Bronchial epithelial cell (primary cell): Measurements from ENCODE around the gene GBE1. TPM values are rescaled to one million over a fixed set of nuclear protein-coding genes. Genes with fewer than 3 reads are reported as not detected.

Experiments used
- DNase-seq: peaks from one replicate; pipeline ENCODE4 v3.0.0-alpha.2; 2010; ENCODE audit warnings: low read depth
- FAIRE-seq: peaks from 2 replicates; lab custom pipeline; 2011; peaks lifted over from hg19 to GRCh38; lab: Jason Lieb, UNC
- H3K27me3 ChIP-seq: 2 replicates; pipeline ENCODE4 v1.5.1; 2011; ENCODE audit warnings: low read length; ENCODE audit not compliant: control insufficient read depth, insufficient read depth
- H3K36me3 ChIP-seq: 2 replicates; pipeline ENCODE4 v1.5.1; 2011; ENCODE audit warnings: low read length; ENCODE audit not compliant: control insufficient read depth, insufficient read depth
- H3K4me3 ChIP-seq: 2 replicates; pipeline ENCODE4 v1.5.1; 2011; ENCODE audit warnings: mild to moderate bottlenecking, low read depth, low read length, control low read depth
- total RNA-seq: library from RNA; depleted of rRNA; stranded (reverse); fragments of >200 nt; gene quantifications from 2 replicates; pipeline ENCODE4 v1.2.1, GENCODE V29; 2014
- TF ChIP-seq, protein P1 (sequence below): IDR thresholded peaks from 2 replicates; pipeline ENCODE4 v1.5.1; 2011; ENCODE audit warnings: mild to moderate bottlenecking, moderate library complexity, low read length, control low read depth, inconsistent platforms; ENCODE audit not compliant: insufficient read depth, severe bottlenecking

Gene GBE1
- 94.0 and 114 TPM in 2 replicates for total RNA-seq

DNA sequence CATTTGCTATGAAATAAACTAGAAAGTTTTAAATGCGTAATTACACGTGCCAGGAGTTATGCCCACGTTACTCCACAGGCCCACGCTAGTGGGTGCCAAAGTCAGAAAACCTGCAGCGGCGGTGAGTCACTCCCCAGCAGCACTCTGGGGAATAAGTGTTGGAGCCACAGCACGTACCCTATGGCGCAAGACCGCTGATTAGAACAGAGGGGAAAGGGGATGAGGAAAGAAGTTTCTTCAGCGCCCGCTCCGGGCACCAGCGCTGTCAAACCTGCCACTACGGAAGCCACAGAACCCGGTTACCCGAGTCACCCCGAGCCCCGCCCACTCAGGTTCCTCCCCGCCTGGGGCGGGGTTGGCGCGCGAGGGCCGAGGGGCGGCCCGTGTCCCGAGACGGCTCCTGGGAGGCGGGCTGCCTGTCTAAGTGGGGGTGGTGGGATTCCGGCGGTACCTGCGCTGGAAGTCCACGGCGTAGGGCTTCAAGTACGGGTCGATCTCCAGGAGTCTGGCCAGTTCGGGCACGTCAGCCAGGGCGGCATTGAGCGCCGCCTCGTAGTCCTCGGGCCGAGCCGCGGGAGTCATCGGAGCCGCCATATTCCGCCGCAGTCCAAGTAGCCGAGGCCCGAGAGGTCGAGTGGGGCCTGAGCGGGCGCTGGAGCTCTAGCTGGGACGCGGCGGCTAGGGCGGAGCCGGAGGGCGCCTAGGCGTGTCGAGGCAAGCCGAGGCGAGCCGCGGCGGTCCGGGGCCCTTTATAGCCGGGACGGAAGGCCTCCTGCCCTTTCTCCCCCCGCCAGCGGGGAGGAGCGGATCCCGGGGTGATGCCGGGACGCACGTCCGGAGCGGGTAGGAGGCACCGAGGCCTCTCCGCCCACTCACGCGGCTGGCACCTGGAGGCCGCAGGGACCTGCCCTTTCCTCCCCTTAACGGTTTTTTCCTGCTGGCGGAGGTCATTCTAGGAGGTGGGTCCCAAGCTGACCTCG is at the start of gene GBE1:
TSS of gene GBE1 (minus strand) at position 722 of the 980 bp plus-strand sequence. CDS start at position 594, 128 bp downstream.
- H3K4me3 ChIP-seq: peak within 1 kb of the TSS; percentile 72
- TF ChIP-seq, protein P1, sequence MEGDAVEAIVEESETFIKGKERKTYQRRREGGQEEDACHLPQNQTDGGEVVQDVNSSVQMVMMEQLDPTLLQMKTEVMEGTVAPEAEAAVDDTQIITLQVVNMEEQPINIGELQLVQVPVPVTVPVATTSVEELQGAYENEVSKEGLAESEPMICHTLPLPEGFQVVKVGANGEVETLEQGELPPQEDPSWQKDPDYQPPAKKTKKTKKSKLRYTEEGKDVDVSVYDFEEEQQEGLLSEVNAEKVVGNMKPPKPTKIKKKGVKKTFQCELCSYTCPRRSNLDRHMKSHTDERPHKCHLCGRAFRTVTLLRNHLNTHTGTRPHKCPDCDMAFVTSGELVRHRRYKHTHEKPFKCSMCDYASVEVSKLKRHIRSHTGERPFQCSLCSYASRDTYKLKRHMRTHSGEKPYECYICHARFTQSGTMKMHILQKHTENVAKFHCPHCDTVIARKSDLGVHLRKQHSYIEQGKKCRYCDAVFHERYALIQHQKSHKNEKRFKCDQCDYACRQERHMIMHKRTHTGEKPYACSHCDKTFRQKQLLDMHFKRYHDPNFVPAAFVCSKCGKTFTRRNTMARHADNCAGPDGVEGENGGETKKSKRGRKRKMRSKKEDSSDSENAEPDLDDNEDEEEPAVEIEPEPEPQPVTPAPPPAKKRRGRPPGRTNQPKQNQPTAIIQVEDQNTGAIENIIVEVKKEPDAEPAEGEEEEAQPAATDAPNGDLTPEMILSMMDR: peak; percentile 45
- no peaks in the 10 kb centered on the region for H3K27me3 ChIP-seq
- peaks cover 2% of the 10 kb centered on the region for H3K36me3 ChIP-seq
- DNase-seq: peak; percentile 92
- FAIRE-seq: no peak

GRCh38 chr3:81808900-81809299 is 47.5 kb upstream of the GBE1 start:
- Histone ChIP-seq H3K36me3 (no peaks in the 10 kb centered on the region), H3K4me3 (no peak overlapping the region), H3K27me3 (no peaks in the 10 kb centered on the region)
- TF ChIP-seq, protein P1: no peak
- no peak for FAIRE-seq
- no peak for DNase-seq

DNA sequence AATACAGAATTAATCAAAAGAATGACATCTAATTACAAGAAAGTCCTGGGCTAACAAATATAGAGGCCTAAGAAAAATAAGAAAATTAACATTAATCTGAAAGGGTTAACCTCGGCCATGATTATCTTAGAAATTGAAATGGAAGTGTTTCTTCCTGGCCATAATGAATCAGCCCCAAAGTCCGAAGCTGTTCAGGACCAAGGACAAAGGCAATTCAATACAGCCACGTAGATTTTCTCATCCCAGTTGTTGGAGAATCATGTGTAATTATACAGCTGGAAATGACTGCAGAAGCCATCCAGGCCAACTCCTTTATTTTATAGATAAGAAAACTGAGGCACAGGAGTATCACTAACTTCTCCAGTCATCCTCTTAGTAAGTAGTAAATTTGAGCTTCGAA is 38.0 kb upstream of the GBE1 start:
- H3K36me3 ChIP-seq: no peaks in the 10 kb centered on the region
- no peak overlapping the region for H3K4me3 ChIP-seq
- TF ChIP-seq, protein P1: no peak
- DNase-seq (no peak), FAIRE-seq (no peak)
- no peaks in the 10 kb centered on the region for H3K27me3 ChIP-seq

DNA sequence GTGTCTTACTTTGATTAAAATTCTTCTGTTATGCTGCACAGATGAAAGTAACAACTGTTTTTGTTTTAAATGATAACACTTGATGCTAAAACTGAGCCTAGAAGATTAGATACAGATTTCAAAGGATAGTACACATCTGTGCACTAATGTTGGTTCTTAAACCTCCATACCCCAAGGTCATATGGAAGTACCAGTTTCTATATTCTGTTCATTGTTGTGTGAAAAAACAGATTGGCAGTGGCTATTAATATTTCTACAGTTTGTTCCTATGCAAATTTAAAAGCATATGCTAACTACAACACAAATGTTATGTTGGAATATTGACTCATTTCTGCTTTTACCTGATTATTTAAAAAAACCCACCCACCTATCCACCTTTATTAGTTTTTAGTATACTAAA is 32.0 kb upstream of the GBE1 start:
- no peaks in the 10 kb centered on the region for H3K36me3 ChIP-seq
- FAIRE-seq (no peak), DNase-seq (no peak)
- TF ChIP-seq, protein P1: no peak
- H3K27me3 ChIP-seq: no peaks in the 10 kb centered on the region
- no peak overlapping the region for H3K4me3 ChIP-seq

DNA sequence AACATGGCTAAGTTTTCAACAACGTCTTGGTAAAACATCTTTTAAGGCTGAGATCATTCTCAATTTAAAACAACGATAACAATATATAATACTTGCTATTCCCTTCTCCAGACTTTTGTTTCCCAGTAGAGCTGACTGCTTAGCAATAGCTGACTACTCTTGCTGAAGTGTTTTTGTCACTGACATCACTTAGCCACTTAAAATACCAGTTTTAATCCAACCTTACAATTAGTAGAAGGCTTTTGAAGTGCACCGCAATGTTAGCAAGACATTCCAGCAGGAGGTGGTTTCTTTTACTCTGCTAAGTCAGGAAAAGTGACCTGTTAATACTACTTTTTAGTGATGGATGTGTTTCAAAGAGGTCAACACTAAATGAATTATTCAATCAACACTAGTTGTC is 28.7 kb upstream of the GBE1 start:
- no peaks in the 10 kb centered on the region for H3K36me3 ChIP-seq
- no peak for DNase-seq
- FAIRE-seq: no peak

More for the DNA sequence above, 28.7 kb upstream of the GBE1 start:
- TF ChIP-seq, protein P1: no peak
- Histone ChIP-seq H3K4me3 (no peak overlapping the region), H3K27me3 (no peaks in the 10 kb centered on the region)
